IMR-90 (cell line): ENCODE measurements around the gene CLIC4.

Experiments
- MXI1 ChIP-seq: IDR thresholded peaks from 2 replicates; pipeline ENCODE4 v1.6.1; 2012; ENCODE audit warnings: low read depth, mild to moderate bottlenecking, low read length, moderate library complexity, borderline replicate concordance
- POLR2A ChIP-seq: IDR thresholded peaks from 2 replicates; pipeline ENCODE4 v1.6.1; 2012; ENCODE audit warnings: mild to moderate bottlenecking, low read depth, low read length
- RAD21 ChIP-seq: IDR thresholded peaks from 2 replicates; pipeline ENCODE4 v1.6.1; 2012; ENCODE audit warnings: low read length, improper control_type of control experiment
- SMC3 ChIP-seq: fragments of 150-350 bp; IDR thresholded peaks from 2 replicates; pipeline ENCODE4 v1.6.1; 2016; ENCODE audit warnings: low read depth, mild to moderate bottlenecking, antibody characterized with exemption, low read length, moderate library complexity
- TF ChIP-seq, protein P1 (sequence below): conservative IDR thresholded peaks from 2 replicates; pipeline ENCODE4 v1.5.1; 2012; ENCODE audit warnings: mild to moderate bottlenecking, low read depth, low read length, improper control_type of control experiment

GRCh38 chr1:24749886-24750285, 4.6 kb downstream of the CLIC4 start:
- TF ChIP-seq RAD21, result no peak
- TF ChIP-seq MXI1, result no peak
- TF ChIP-seq, protein P1, sequence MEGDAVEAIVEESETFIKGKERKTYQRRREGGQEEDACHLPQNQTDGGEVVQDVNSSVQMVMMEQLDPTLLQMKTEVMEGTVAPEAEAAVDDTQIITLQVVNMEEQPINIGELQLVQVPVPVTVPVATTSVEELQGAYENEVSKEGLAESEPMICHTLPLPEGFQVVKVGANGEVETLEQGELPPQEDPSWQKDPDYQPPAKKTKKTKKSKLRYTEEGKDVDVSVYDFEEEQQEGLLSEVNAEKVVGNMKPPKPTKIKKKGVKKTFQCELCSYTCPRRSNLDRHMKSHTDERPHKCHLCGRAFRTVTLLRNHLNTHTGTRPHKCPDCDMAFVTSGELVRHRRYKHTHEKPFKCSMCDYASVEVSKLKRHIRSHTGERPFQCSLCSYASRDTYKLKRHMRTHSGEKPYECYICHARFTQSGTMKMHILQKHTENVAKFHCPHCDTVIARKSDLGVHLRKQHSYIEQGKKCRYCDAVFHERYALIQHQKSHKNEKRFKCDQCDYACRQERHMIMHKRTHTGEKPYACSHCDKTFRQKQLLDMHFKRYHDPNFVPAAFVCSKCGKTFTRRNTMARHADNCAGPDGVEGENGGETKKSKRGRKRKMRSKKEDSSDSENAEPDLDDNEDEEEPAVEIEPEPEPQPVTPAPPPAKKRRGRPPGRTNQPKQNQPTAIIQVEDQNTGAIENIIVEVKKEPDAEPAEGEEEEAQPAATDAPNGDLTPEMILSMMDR, result no peak
- TF ChIP-seq SMC3, result no peak
- TF ChIP-seq POLR2A, result no peak
